NCI-H2196 treated with DMSO at 0.1 percent for 48 hours (cell line): ENCODE data around the gene SYTL1.
A peak's percentile ranks its signal among the peaks of the same experiment; 100 is the strongest.

Experiments
- DNase-seq: peaks from one replicate; lab custom pipeline; 2025; ENCODE audit not compliant: unreplicated experiment; lab: John Stamatoyannopoulos, UW

The SYTL1 gene

GRCh38 chr1:27318596-27318995 is 23.2 kb upstream of the SYTL1 start:
- DNase-seq, result no peak

GRCh38 chr1:27321813-27322568 is 19.8 kb upstream of the SYTL1 start, which contains the start of gene TMEM222:
TMEM222 (plus strand) TSS chr1:27322163; CDS start chr1:27322198, 35 bp downstream.
- peak; percentile 96 for DNase-seq

- no peak for DNase-seq
Observed at GRCh38 chr1:27322569-27323240, 19.1 kb upstream of the SYTL1 start.

- DNase-seq, result no peak
Observed at GRCh38 chr1:27325286-27325685, 16.5 kb upstream of the SYTL1 start.

- no peak for DNase-seq
Observed at GRCh38 chr1:27327964-27328363, 13.9 kb upstream of the SYTL1 start.

- DNase-seq, result no peak
Observed at GRCh38 chr1:27330786-27331185, 11.0 kb upstream of the SYTL1 start.

GRCh38 chr1:27331426-27331825 is 10.4 kb upstream of the SYTL1 start:
- DNase-seq, result no peak

GRCh38 chr1:27331922-27332321 is 9.9 kb upstream of the SYTL1 start:
- no peak for DNase-seq

- DNase-seq, result peak; percentile 46
Observed at GRCh38 chr1:27332536-27333281, 9.1 kb upstream of the SYTL1 start.

GRCh38 chr1:27333717-27334279 is 8.0 kb upstream of the SYTL1 start:
- no peak for DNase-seq

- no peak for DNase-seq
Observed at GRCh38 chr1:27335506-27336422, 6.1 kb upstream of the SYTL1 start.

- no peak for DNase-seq
Observed at GRCh38 chr1:27336756-27337155, 5.1 kb upstream of the SYTL1 start.

- no peak for DNase-seq
Observed at GRCh38 chr1:27338751-27339150, 3.1 kb upstream of the SYTL1 start.

- DNase-seq, result no peak
Observed at GRCh38 chr1:27339213-27339612, 2.6 kb upstream of the SYTL1 start.

- no peak for DNase-seq
Observed at GRCh38 chr1:27342391-27342777, 562 bp downstream of the SYTL1 start.

GRCh38 chr1:27342778-27343638 is 1.2 kb downstream of the SYTL1 start:
- DNase-seq, result peak; percentile 74

- DNase-seq, result no peak
Observed at GRCh38 chr1:27343639-27344025, 1.8 kb downstream of the SYTL1 start.

GRCh38 chr1:27345272-27345671 is 3.5 kb downstream of the SYTL1 start:
- DNase-seq, result no peak

- DNase-seq, result no peak
Observed at GRCh38 chr1:27346357-27346756, 4.5 kb downstream of the SYTL1 start.
